ENCODE measurements around the gene BZW2.
A peak's percentile ranks its signal among the peaks of the same experiment; 100 is the strongest.

Gene BZW2

DNA sequence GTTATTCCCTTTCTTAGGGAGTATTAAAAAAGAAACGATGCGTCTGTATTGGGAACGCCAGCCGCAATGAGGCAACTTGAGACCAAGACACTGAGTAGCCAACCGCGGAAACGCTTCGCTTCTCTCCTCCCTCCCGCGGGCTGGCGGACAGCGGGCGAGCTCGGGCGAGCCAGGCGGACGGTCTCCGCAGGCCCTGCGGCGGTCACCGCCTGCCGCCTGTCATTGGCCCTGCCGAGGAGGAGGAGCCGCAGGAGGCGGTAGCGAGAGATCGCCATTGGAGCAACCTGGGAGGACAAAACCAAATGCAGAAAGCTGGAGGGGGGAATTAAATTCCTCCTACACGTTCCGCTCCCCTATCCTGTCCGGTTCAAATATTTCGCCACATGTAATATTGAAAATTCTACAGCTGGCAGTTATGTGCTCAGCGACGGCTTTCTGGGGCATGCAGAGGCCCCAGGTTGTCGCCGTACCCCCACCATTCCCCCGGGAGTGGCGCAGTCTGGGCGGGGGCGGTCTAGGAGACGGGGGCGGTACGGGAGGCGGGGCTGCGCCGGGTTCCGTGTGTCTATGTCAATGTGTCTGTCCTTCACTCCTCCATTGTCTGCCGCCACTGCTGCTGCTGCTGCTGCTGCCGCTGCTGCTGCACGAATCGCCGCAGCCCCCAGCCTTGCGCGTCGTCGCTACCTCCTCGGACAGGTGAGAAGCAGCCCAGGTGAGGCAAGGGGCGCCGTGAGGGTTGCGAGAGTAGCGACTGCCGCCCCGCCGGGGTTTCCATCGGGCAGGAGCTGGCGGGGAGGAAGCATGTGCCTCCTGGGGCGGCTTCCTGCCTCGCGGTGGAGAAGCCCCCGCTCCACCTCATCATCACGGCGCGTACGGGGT lies at the start of gene BZW2, which contains the start of gene ANKMY2:
BZW2 (plus strand) TSS at position 589 of the 879 bp plus-strand sequence. CDS start 19,263 bp downstream, outside the sequence.
ANKMY2 (minus strand) TSS at position 162 of the 879 bp plus-strand sequence. CDS start 181 bp downstream, outside the sequence.
- no peak for TF ChIP-seq ZNF274 (IDR thresholded peaks at IDR 0.05; ENCODE audit: low read depth, low read length)
- H3K4me3 ChIP-seq (ENCODE audit: low read length), result peak within 1 kb of the TSS; percentile 73

- H3K4me3 ChIP-seq (ENCODE audit: low read length), result no peak overlapping the region
- no peak for TF ChIP-seq ZNF274 (IDR thresholded peaks at IDR 0.05; ENCODE audit: low read depth, low read length)
These were observed 48.0 kb upstream of the BZW2 start for GRCh38 chr7:16598015-16598414.

DNA sequence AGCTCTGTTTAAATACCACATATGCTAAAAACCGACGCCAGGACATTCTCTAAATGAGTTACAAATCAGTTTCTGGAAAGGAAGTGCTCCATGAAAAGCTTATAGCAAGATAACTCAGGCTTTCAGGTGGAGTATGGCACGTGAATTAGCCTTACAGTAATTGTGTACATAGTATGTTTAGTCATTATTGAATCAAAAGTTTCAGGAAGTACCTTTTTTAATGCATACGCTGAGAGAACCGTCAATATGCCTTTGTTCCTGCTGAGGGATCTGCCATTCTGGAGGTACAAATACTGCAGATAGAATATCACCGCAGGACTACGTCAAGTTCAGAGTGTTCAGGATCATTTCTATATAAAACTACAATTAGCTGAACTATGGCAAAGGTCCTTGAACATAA lies 46.1 kb upstream of the BZW2 start:
- no peak for TF ChIP-seq ZNF274 (IDR thresholded peaks at IDR 0.05; ENCODE audit: low read depth, low read length)
- H3K4me3 ChIP-seq (ENCODE audit: low read length), result no peak overlapping the region

- no peak overlapping the region for H3K4me3 ChIP-seq (ENCODE audit: low read length)
- no peak for TF ChIP-seq ZNF274 (IDR thresholded peaks at IDR 0.05; ENCODE audit: low read depth, low read length)
These were observed 42.3 kb upstream of the BZW2 start for GRCh38 chr7:16603633-16604032.

DNA sequence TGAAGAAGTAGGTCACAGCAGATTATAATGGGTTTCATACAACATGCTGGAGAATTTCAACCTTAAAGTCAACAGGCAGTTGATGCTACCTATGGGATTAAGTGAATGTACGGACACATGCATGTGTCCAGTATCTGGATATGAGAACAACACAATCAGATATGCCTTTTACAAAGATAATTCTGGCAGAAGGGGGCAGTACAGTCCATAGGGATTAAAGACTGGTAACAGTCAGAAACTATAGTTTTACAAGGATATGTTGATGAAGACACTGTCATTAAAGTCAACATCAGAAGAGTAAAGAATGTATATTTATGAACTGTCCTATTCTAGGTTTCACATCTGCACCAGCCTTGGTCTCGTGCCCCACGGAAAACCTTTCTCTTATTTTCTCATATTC lies 41.9 kb upstream of the BZW2 start:
- no peak overlapping the region for H3K4me3 ChIP-seq (ENCODE audit: low read length)
- TF ChIP-seq ZNF274 (IDR thresholded peaks at IDR 0.05; ENCODE audit: low read depth, low read length), result no peak

DNA sequence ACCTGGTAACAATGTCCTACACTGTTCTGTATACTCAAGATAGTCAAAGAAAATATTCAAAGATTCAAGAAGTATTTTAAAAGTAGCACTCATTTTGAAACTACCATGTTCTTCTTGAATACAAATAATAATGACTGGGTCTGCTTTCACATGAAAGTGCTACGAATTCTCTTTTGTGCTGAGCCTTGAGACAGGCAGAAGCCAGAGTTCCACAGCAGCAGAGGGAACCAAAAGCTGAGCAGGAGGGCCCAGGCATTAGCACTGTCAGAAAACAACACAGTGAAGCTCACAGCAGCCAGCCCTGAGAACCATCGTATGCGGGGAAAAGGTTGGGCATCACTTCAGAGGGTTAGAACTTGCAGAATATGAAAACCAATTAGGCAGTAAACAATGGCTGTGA lies 39.3 kb upstream of the BZW2 start:
- TF ChIP-seq ZNF274 (IDR thresholded peaks at IDR 0.05; ENCODE audit: low read depth, low read length), result no peak
- H3K4me3 ChIP-seq (ENCODE audit: low read length), result no peak overlapping the region

GRCh38 chr7:16609842-16610450 lies 36.0 kb upstream of the BZW2 start:
- no peak overlapping the region for H3K4me3 ChIP-seq (ENCODE audit: low read length)
- no peak for TF ChIP-seq ZNF274 (IDR thresholded peaks at IDR 0.05; ENCODE audit: low read depth, low read length)

- no peak overlapping the region for H3K4me3 ChIP-seq (ENCODE audit: low read length)
- TF ChIP-seq ZNF274 (IDR thresholded peaks at IDR 0.05; ENCODE audit: low read depth, low read length), result no peak
These were observed 34.3 kb upstream of the BZW2 start for GRCh38 chr7:16611711-16612110.

GRCh38 chr7:16615228-16615627 lies 30.8 kb upstream of the BZW2 start:
- no peak overlapping the region for H3K4me3 ChIP-seq (ENCODE audit: low read length)
- no peak for TF ChIP-seq ZNF274 (IDR thresholded peaks at IDR 0.05; ENCODE audit: low read depth, low read length)

- H3K4me3 ChIP-seq (ENCODE audit: low read length), result no peak overlapping the region
- no peak for TF ChIP-seq ZNF274 (IDR thresholded peaks at IDR 0.05; ENCODE audit: low read depth, low read length)
These were observed 29.9 kb upstream of the BZW2 start for GRCh38 chr7:16616122-16616521.

GRCh38 chr7:16616542-16616941 lies 29.4 kb upstream of the BZW2 start:
- no peak for TF ChIP-seq ZNF274 (IDR thresholded peaks at IDR 0.05; ENCODE audit: low read depth, low read length)
- H3K4me3 ChIP-seq (ENCODE audit: low read length), result no peak overlapping the region

- TF ChIP-seq ZNF274 (IDR thresholded peaks at IDR 0.05; ENCODE audit: low read depth, low read length), result no peak
- no peak overlapping the region for H3K4me3 ChIP-seq (ENCODE audit: low read length)
These were observed 26.0 kb upstream of the BZW2 start for GRCh38 chr7:16619979-16620408.

- TF ChIP-seq ZNF274 (IDR thresholded peaks at IDR 0.05; ENCODE audit: low read depth, low read length), result no peak
- H3K4me3 ChIP-seq (ENCODE audit: low read length), result no peak overlapping the region
These were observed 19.6 kb upstream of the BZW2 start for GRCh38 chr7:16626388-16626787.

DNA sequence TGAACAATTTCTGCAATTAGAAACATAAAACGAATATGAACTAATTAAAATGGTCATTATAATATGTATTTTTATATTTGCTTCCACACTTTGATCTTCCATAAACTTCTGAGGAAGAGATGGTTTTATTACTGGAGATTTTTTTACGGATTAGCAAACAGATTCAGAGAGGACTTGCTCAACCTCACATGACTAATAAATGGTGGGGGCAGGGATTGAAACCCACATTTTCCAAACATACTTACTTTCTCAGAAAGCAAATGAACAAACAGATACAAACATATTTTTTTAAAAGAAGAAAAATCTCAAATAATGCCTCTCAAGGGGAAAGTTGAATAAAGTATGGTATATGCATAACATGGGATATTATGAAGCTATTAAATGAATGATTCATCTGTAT lies 18.7 kb upstream of the BZW2 start:
- TF ChIP-seq ZNF274 (IDR thresholded peaks at IDR 0.05; ENCODE audit: low read depth, low read length), result no peak
- H3K4me3 ChIP-seq (ENCODE audit: low read length), result no peak overlapping the region

- no peak for TF ChIP-seq ZNF274 (IDR thresholded peaks at IDR 0.05; ENCODE audit: low read depth, low read length)
- H3K4me3 ChIP-seq (ENCODE audit: low read length), result no peak overlapping the region
These were observed 15.3 kb upstream of the BZW2 start for GRCh38 chr7:16630654-16631053.

Measured in GM08714 (cell line).